GM12873 (cell line): ENCODE data around the gene JMY.

Experiments
- TF ChIP-seq, protein P1 (sequence below): IDR thresholded peaks from 2 replicates; pipeline ENCODE4 v1.5.1; 2012; ENCODE audit warnings: low read depth, mild to moderate bottlenecking, moderate library complexity, low read length, control low read depth; ENCODE audit not compliant: insufficient read depth; ENCODE audit errors: missing control alignments

The JMY gene

DNA sequence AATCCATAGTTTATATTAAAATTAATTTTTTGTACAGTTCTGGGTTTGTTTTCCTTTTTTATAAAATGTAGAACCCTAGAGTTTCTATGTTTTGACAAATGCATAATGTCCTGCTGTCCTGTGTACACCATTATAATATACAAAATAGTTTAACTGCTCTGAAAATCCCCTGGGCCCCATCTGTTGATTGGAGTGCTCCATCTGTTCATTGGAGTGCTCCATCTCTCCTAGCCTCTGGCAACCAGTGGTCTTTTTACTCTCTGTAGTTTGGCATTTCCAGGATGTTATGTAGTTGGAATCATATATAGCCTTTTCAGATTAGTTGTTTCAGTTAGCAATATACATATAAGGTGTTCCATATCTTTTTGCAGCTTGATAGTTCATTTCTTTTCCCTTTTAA lies 31.2 kb downstream of the JMY start:
- TF ChIP-seq, protein P1, sequence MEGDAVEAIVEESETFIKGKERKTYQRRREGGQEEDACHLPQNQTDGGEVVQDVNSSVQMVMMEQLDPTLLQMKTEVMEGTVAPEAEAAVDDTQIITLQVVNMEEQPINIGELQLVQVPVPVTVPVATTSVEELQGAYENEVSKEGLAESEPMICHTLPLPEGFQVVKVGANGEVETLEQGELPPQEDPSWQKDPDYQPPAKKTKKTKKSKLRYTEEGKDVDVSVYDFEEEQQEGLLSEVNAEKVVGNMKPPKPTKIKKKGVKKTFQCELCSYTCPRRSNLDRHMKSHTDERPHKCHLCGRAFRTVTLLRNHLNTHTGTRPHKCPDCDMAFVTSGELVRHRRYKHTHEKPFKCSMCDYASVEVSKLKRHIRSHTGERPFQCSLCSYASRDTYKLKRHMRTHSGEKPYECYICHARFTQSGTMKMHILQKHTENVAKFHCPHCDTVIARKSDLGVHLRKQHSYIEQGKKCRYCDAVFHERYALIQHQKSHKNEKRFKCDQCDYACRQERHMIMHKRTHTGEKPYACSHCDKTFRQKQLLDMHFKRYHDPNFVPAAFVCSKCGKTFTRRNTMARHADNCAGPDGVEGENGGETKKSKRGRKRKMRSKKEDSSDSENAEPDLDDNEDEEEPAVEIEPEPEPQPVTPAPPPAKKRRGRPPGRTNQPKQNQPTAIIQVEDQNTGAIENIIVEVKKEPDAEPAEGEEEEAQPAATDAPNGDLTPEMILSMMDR = no peak

DNA sequence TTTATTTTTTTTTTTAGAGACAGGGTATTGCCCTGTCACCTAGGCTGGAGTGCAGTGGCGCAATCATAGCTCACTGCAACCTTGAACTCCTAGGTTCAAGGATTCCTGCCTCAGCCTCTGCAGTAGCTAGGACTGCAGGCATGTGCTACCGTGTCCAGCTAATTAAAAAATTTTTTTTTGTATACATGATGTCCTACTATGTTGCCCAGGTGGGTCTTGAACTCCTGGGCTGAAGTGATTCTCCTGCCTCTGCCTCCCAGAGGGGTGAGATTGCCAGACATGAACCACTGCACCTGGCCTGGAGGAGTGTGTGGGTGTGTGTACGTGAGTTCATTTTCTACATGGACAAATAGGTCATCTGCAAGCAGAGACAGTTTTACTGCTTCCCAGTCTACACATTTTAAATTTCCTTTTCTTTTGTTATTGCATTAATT lies 33.8 kb downstream of the JMY start:
- TF ChIP-seq, protein P1 = no peak

DNA sequence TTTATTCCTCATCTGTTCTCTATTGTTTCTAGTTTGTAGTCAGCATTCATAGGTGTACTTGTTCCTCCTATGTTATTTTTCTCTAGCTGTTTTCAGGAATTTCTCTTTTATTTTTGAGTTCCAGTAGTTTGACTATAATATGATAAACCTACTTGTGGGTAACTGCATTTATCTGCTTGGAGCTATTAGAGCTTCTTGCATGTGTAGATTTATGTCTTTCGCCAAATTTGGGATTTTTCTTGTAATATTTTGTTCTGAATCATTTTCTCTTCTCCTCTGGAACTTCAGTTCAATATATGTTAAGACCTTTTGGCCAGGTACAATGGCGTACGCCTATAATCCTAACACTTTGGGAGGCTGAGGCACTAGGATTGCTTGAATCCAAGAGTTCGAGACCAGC lies 37.4 kb downstream of the JMY start:
- TF ChIP-seq, protein P1 = no peak

DNA sequence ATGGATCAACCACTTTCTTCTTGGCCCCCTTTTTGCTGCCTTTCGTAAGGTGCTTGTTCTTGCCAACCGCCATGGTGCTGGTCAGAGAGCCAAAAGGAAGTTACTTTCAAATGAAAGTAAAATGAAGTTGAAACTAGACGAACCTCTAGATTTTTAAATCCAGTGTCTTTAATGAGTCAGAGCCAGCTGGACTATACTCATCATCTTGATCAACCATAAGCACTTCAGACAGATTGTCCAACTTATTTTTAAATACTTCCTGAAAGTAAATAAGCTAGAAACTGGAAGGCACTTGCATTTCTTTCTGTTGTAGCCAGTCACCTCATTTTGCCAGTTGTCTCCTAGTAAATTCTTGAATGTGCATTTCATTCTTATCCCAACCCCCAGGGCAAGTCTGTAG lies 48.9 kb downstream of the JMY start:
- TF ChIP-seq, protein P1 = no peak

DNA sequence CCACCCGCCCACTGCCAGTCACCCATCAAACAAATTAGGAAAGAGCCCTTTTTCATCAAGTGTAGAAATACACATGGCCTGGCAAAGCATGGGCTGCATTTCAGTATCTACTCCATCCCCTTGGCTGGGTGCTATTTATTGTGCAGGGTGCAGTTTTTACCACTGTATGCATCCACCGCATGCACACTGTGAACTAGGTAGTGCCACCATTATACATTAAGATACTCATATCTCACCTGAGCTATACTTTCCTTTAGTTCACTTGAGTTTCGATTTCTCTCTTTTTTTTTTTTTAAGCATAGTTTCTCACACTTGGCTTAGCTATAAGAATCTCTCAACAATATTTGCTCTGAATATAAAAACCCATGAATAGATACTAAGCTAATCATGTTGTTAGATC lies 49.4 kb downstream of the JMY start:
- TF ChIP-seq, protein P1 = no peak

DNA sequence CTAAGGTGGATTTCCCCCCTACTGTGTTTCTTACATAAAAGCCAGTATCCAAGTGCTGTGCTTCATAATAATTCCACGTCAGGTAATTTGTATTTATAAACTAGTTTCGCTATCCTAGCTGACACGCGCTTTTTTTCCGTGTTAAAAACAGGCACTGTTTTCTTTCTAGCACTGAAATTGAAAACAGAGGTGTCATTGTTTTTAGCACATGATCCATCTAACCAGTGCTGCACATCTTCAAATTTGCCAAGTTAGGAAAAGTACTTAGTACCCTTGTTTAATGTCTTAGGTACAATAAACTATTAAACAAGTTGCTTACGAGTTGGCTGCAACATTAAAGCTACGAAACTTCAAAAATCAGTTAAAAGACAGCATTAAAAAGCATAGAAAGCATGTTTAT lies 49.9 kb downstream of the JMY start:
- TF ChIP-seq, protein P1 = no peak

DNA sequence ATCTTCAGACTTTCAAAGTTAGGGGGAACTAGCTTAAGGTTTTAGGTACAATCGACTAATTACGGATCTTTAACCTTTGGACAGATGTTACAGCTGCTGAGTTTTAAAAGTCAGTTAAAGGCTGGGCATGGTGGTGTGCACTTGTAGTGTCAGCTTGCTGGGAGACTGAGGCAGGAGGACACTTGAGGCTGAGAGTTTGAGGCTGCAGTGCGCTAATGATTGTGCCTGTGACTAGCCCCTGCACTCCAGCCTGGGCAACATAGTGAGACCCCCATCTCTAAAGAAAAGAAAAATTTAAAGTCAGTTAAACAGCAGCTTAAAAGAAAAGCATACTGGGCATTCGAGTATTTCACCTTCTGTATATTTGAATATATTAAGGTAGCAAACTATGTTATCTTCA lies 51.4 kb downstream of the JMY start:
- TF ChIP-seq, protein P1 = no peak
